Frontal cortex (tissue), 4 donors: ENCODE data around the gene DCST1. TPM values are rescaled to one million over a fixed set of nuclear protein-coding genes. Genes with fewer than 3 reads are reported as not detected.

Experiments
- DNase-seq, 2 donors: peaks; one replicate each; pipeline ENCODE4 v3.0.0; 2012; ENCODE audit warnings: low spot score in 2 of 2
- FAIRE-seq: peaks from 2 replicates; lab custom pipeline; 2012; peaks lifted over from hg19 to GRCh38; lab: Jason Lieb, UNC
- total RNA-seq: library from RNA; depleted of rRNA; stranded (reverse); fragments of >200 nt; gene quantifications from one replicate; pipeline ENCODE4 v1.2.3, GENCODE V29; 2014
- donor health status: control.
- donor health status: control.
- donor health status: control.

Gene DCST1
- total RNA-seq, 1 donor from 2014 or later = not detected

DNA sequence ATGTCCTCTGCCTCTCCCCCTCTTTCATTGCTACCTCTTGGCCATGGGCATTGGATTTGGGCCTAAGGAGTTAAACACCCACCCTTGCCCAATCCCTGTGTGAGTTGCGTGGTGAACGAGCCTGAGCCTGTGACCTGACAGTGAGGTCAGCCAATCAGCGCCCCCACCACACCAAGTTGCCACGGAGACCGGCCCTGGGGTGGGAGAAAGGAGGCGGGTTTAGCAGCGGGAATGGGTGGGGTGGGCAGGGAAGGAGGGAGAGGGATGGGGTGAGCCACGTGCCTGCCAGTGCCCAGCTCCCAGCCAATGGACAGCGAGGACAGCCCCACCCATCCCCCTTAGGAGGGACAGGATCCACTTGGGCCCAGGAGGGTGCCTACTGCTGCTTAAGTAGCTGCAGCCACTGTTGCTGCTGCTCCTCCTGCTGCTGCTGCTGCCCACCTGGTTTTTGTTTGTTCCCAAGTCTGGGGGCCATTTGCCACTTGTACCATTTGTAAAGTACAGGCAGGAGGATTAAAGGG, 21.5 kb upstream of the DCST1 start:
- FAIRE-seq (no peak), DNase-seq (peak; percentile 74 to 84)

DNA sequence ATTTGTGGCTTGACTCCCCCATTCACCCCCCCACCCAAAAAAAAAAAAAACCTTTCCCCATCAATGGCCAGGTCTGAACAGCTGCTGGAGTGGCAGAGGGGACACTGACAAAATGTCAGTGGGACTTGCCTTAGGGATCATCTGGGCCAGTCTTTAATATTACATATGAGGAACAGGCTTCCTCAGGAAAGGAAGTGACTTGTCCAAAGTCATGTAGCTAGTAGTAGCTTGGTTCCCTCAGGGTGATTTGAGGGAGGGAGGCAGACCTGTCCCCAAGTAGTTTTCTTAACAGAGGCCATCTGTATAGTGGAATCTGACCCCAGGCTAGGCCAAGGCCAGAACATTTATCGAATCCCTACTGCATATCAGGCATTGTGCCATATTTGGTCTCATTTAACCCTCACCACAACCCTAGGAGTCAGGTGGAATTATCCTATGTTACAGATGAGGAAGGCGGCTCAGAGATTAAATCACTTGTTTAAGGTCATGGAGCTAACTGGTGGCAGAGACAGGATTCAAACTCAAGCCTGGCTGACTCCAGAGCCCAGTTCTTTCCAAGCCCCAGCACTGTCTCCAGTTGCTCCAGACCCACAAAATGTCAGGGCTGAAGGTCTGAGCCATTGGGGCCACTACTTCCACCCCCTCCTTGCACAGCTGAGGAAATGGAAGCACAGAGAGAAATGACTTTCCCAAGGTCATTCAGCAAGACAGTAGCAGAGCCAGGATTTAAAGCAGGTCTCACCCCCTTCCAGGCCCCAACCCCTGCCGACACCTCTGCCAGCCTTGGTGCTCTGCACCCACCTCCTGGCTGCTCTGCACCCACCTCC, 20.6 kb upstream of the DCST1 start:
- FAIRE-seq = no peak
- no peak for DNase-seq

DNA sequence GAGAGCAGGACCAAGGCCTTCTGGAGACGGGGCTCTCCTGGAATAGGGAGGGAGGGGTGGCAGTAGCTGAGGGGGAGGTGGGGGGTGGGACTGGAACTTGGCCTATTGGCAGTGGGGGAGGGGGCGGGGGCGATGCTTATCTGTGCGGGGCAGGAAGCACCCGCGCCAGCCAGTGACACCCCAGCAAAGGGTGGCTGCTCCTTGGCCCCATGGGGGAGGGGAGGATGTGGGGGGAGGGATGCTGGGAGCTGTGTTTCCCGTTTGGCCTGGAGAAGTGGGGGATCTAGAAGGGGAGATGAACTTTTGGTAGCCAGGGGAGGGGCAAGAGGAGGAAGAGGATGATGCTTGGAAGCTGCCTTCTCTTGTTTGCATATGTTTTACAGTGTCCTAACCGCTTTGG, 20.0 kb upstream of the DCST1 start:
- FAIRE-seq (no peak), DNase-seq (no peak)

DNA sequence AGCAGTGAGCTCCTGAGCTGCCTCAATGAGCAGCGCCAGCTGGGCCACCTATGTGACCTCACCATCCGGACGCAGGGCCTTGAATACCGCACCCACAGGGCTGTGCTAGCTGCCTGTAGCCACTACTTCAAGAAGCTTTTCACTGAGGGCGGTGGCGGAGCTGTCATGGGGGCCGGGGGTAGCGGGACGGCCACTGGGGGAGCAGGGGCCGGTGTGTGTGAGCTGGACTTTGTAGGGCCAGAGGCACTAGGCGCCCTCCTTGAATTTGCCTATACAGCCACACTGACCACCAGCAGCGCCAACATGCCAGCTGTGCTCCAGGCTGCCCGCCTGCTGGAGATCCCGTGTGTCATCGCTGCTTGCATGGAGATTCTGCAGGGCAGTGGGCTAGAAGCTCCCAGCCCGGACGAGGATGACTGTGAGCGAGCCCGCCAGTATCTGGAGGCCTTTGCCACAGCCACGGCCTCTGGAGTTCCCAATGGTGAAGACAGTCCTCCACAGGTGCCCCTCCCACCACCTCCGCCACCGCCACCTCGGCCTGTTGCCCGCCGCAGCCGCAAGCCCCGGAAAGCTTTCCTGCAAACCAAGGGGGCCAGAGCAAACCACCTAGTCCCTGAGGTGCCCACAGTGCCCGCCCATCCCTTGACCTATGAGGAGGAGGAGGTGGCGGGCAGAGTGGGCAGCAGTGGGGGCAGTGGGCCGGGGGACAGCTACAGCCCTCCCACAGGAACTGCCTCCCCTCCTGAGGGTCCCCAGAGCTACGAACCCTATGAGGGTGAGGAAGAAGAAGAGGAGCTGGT, 18.7 kb upstream of the DCST1 start:
- FAIRE-seq (no peak), DNase-seq (no peak)

DNA sequence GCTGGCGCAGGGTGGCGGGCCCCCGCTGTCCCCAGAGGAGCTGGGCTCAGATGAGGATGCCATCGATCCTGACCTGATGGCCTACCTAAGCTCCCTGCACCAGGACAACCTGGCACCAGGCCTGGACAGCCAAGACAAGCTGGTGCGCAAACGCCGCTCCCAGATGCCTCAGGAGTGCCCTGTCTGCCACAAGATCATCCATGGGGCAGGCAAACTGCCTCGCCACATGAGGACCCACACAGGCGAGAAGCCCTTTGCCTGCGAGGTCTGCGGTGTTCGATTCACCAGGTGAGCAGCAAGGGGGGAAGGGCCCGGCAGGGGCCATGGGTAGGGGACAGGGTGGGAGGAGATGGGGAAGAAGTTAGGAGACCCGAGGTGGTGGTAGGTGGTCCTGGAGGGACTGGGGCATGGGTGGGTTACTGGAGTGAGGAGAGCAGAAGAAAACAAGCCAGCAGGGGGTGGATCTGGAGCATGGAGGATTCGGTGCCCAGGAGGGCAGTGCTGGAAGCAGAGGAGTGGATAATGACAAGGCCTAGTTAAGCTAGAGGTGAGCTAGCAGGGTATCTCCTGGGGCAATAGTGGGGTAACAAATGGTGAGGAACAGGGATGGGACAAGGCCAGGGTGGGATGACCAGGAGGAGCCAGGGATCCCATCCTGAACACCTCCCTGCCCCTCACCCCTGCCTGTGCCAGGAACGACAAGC, 17.9 kb upstream of the DCST1 start:
- DNase-seq = no peak
- no peak for FAIRE-seq

DNA sequence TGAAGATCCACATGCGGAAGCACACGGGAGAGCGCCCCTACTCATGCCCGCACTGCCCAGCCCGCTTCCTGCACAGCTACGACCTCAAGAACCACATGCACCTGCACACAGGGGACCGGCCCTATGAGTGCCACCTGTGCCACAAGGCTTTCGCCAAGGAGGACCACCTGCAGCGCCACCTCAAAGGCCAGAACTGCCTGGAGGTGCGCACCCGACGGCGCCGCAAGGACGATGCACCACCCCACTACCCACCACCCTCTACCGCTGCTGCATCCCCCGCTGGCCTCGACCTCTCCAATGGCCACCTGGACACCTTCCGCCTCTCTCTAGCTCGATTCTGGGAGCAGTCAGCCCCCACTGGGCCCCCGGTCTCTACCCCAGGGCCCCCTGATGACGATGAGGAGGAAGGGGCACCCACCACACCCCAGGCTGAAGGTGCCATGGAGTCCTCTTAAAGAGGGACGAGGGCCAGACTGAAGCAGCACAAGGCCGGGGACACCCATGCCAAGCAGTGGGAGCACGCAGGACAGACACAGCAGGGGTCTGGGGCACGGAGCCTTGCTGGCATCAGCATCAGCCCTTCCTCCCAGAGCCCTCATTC, 17.3 kb upstream of the DCST1 start:
- no peak for DNase-seq
- no peak for FAIRE-seq

DNA sequence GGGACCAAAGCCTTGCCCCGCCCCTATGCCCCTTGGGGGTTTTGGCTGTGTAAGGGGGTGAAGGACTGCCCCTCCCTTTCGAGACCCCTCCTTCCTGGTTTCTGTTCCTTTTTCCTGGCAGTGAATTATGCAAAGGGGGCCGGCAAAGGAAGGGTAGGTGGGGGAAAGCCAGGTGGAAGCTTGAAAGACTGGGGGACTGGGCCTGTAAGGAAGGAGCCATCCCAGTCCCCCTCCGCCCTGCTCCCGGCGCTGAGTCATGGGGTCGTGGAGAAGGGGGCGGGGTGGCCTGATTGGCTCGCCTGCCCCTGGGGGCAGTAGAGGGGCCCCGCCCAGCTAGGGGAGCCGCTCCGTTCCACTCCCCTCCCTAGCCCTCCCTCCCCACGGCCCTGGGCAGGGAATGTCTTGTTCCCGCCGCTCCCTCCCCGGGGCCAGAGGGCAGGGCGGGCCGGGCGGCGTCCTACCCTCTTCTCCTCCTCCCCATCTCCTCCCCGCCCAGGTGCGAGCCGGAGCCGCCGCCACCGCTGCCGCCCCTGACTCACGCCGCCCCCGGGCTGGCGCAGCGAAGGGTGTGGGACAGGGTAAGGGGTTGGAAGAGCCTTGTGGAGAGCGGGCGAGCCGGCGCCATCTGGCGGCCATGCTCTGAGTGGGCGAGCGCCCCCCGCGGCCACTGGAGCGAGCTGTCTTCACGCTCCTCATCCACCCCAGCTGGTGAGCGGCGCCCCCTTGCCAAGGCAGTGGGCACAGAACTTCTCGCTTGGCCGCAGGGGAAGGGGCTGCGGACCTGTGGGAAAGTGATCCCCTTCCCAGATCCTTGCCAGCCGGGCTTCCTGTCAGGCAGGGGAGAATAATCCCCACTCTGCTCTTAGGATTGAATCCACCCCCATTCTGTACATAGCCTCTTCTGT, 16.3 kb upstream of the DCST1 start:
- DNase-seq (peak; percentile 84 to 88), FAIRE-seq (no peak)

DNA sequence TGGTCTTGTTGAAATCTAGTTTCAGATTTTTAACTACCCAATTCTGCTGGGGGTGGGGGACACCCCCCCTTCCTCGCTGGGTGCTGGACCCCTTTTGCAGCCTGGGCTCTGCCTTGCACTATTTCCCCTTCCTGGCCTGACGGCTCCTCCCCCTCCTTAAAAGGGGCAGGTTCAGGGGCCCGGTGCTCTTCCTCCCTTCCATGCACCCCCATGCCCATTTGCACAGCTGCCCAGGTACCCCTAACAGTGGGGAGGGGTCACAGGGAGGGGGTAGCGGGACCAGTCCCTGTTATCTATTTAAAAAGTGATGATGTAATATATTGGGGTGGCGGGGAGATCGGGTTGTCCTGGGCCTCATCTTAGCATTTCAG, 15.7 kb upstream of the DCST1 start:
- no peak for DNase-seq
- FAIRE-seq = no peak

DNA sequence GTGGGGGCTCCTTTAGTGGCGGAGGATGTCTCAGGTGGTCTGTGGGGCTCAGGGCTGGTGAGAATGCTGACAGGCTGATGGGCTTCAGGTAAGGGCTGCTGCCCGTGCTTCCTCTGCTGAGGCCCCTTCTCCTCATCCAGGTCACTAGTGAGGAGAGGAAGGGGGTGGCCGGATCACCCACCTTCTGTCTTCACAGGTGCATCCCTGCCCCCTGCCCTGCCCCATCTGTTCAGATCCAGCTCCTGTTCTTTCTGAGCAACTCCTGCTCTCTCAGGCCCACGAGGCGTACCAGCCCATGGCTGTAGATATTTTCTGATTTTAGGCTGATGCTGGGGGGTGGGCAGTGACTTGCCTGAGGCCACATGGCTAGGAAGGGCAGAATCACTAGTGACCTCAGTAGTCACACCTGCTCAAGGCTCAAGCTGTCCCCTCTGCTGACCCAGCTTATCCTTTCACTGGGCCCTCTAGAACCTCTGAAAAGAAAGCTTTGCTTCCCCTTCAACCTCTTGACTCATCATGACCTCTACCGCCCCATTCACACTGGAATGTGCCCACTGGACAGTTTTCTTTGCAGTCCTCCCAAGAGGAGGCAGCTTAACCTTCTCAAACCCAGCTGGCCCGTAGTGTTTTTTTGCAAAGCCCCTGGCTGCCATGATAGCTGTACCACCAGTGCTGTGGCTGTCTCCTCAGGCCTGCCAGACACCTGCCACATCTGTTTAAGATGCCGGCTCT, 14.8 kb upstream of the DCST1 start:
- DNase-seq (no peak), FAIRE-seq (no peak)

DNA sequence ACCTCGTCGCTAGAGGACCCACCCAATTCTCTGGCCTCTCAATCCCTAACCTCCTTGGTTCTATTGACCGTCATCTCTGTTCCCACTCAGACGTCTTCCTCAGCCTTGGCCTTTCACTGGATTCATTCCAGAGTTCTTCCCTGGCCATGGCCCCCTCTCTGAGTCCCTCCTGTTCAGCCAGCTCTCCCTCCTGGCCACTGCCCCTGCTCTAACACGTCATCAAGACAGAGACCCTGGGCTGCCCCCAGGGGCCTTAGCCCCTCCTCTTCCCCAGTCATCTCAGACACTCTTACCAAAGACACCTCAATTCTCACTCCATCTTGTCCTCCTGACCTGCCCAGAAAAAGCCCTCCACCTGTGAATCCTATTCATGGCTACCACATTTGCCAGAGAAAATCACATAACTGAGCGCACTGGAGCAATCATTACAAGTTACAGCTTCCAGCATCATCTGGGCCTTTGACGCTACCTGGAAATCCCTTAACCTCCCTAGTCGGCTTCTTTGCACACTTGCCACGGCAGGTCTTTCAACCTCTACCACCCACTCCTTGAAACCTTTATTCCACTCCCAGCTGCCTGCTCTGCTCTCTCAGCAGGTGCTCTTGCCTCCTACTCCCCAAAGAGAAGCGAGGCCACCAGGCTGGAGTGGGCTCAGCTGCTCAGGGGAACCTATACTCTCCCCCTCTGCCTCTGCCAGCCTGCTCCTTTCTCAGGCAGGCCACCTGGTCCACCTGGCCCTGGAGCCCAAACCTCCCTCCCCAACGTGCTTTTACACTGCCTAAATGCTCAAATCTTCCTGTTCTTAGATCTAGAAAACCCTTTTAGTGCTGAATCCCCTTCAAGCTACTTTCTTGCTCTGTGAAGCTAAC, 14.0 kb upstream of the DCST1 start:
- FAIRE-seq (no peak), DNase-seq (no peak)

DNA sequence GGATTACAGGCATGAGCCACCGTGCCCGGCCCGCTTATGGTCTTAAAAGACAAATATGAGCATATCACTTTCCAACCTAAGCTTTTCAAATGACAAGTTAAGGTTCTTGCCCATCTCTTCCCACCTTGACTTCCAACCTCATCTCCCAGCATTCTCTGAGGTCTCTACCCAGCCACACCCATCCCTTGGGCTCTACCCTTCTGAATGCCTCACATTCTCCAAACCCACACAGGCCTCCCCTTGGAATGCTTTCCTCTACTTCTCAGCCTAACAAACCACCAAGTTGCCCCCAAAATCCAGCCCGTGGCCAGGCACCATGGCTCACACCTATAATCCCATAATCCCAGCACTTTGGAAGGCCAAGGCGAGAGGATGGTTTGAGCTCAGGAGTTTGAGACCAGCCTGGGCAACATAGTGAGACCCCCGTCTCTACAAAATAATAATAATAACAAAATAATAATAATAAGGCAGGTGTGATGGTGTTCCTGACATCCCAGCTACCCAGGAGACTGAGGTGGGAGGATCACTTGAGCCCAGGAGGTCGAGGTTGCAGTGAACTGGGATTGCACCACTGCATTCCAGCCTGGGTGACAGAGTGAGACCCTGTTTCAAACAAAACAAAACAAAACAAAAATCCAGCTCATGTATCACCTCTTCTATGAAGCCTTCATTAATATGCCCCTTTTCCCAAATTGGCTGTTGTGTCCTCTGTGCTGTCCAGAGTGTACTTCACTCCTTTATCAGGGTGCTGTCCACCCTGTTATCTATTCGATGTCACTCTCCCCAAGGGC, 11.3 kb upstream of the DCST1 start:
- DNase-seq = no peak
- FAIRE-seq = no peak

DNA sequence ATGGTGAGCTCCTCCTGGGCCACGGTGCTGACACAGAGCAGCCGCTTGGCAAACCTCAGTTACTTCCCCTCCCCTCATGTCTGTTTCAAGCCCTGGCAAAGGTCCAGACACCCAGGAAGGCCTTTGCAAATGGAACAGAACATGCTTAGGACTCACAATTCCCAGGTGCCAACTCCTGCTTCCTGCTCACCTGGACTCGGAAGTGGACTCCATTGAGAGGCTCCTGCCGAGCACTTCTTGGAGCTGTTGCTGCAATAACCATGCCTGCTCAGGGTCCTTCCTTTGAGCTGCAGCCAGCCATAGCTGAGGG, 10.7 kb upstream of the DCST1 start:
- no peak for FAIRE-seq

DNA sequence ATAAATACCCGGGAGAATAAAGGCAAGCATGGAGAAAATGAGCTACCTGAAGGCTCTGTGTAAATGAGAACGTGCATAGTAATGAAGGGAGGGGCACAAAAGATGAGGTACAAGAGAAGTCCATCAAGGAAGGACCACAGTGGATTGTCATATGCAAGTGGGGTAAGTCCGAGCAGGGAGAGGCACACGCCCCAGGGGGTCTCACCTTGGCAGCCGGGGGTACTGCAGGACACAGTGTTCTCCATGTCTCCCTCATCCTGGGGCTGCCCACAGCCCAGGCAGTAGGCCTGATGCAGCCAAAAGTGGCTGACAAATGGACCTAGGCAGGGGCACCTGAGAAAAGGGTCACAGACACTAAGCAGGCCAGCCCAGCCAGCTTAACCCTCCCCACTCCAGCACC, 10.0 kb upstream of the DCST1 start:
- no peak for DNase-seq
- FAIRE-seq = no peak

More for the DNA sequence above, 10.7 kb upstream of the DCST1 start:
- no peak for DNase-seq

DNA sequence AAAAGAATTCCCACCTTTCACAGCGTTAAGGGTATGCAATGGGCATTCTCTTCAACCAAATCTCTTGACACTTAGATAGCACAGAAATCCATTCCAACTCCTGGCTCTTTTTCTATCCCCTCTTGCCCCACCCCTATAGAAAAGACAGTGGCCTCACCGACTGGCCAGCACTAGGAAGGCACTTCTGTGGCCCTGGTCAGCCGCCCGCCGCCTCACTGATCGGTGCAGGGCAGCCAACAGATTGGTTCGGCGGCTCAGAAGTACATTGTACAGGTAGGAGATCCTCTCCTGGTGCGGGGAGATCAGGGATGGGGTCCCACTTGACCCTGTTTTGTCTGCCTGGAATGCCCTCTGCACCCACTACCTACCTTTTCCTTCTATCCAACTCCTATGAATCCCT, 9.3 kb upstream of the DCST1 start:
- DNase-seq (no peak), FAIRE-seq (no peak)

DNA sequence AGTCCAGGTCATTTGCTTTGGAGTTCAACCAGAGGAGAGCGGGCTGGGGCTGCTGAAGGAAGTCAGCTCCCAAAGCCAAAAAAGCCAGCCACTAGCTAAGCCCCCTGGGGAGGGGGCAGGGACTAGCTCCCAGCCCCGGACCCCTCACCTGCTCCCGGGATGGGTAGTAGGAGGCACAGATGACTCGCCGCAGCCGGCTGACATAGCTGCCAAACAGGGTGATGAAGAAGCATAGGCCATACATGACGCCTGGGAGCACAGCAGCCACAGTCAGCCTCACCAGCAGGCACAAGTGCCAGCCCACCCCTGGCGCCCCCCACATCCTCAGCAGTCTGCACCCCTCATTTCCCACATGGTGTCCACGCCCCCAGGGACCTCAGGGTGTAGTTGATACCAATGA, 7.5 kb upstream of the DCST1 start:
- no peak for FAIRE-seq
- DNase-seq = no peak

DNA sequence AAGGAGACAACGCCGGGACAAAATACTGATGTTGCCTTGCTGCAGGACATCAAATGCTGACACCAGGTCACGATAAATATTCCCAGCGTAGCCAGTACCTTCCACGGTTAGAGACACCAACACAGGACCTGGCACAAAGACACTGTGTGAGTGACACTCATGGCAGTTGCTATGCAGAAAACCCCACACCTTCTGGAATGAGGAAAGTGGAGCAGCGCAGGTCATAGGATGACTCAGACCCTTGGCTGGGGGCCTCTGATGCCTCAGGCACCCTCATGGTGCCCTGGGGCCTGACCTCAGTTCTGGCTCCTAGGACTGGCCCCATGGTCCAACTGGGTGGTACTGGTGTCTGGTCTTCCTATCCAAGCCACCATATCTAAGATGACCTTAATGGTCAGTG, 7.0 kb upstream of the DCST1 start:
- FAIRE-seq = no peak
- no peak for DNase-seq
